A673 (cell line): ENCODE data around the gene ENTREP1. TPM values are rescaled to one million over a fixed set of nuclear protein-coding genes. Genes with fewer than 3 reads are reported as not detected.

Experiments
- BruUV-seq: library from RNA; stranded (reverse); fragments of 400-500 nt; replicated peaks from 2 replicates; lab custom pipeline; 2021; lab: Mats Ljungman, UMichigan
- CTCF ChIA-PET: fragments of 300-600 bp; sonication (Branson Sonifier 250); formaldehyde crosslinking; loops from one replicate; lab custom pipeline; 2022; ENCODE audit warnings: antibody characterized with exemption; lab: Charles Lee
- POLR2A ChIA-PET: fragments of 300-600 bp; sonication (Branson Sonifier 250); formaldehyde crosslinking; loops from one replicate; lab custom pipeline; 2022; ENCODE audit warnings: antibody characterized with exemption; ENCODE audit not compliant: low non-redundant PET; lab: Charles Lee
- DNase-seq: peaks from one replicate; pipeline ENCODE4 v3.0.0-alpha.2; 2015; ENCODE audit warnings: low spot score
- H3K27ac ChIP-seq: fragments of 200-600 bp; sonication (generic); 2 replicates; pipeline ENCODE4 v1.5.1; 2016; ENCODE audit warnings: mixed run types, low read depth, mild to moderate bottlenecking, mixed read lengths, antibody characterized with exemption, low read length; ENCODE audit not compliant: poor library complexity, severe bottlenecking
- H3K27me3 ChIP-seq: fragments of 200-600 bp; sonication (generic); replicated peaks from 2 replicates; pipeline ENCODE4 v1.6.1; 2017; ENCODE audit warnings: mixed run types, low read depth, mild to moderate bottlenecking, mixed read lengths, antibody characterized with exemption, low read length; ENCODE audit not compliant: insufficient read depth, poor library complexity
- H3K36me3 ChIP-seq: fragments of 200-600 bp; sonication (generic); 2 replicates; pipeline ENCODE4 v1.6.1; 2016; ENCODE audit warnings: mixed run types, mild to moderate bottlenecking, mixed read lengths, antibody characterized with exemption, low read length; ENCODE audit not compliant: insufficient read depth, poor library complexity, severe bottlenecking
- H3K4me1 ChIP-seq: fragments of 200-600 bp; sonication (generic); 2 replicates; pipeline ENCODE4 v1.6.1; 2017; ENCODE audit warnings: mixed run types, mild to moderate bottlenecking, mixed read lengths, antibody characterized with exemption, low read length; ENCODE audit not compliant: insufficient read depth, poor library complexity, severe bottlenecking
- H3K4me3 ChIP-seq: fragments of 200-600 bp; sonication (generic); 2 replicates; pipeline ENCODE4 v1.5.1; 2016; ENCODE audit warnings: low read depth, mixed run types, mild to moderate bottlenecking, mixed read lengths, low read length; ENCODE audit not compliant: poor library complexity, severe bottlenecking
- H3K9me3 ChIP-seq: fragments of 200-600 bp; sonication (generic); 2 replicates; pipeline ENCODE4 v1.6.1; 2016; ENCODE audit warnings: mixed run types, low read depth, mild to moderate bottlenecking, mixed read lengths, antibody characterized with exemption, low read length; ENCODE audit not compliant: poor library complexity, severe bottlenecking
- EZH2 ChIP-seq: fragments of 200-600 bp; sonication (generic); IDR thresholded peaks from 2 replicates; pipeline ENCODE4 v1.6.1; 2017; ENCODE audit warnings: borderline replicate concordance, low read depth, mild to moderate bottlenecking, mixed read lengths, antibody characterized with exemption, low read length; ENCODE audit not compliant: poor library complexity, severe bottlenecking
- intact Hi-C: fragments of 100-400 bp; cut with micrococcal nuclease; formaldehyde crosslinking; loops from one replicate; pipeline ENCODE4 v1.10.0; 2022; ENCODE audit not compliant: unreplicated experiment
- total RNA-seq: library from RNA; stranded (reverse); gene quantifications from 2 replicates; pipeline ENCODE4 v1.2.3, GENCODE V29; 2021
- TF ChIP-seq, protein P1 (sequence below): fragments of 300-800, 200-600 bp; sonication (generic); conservative IDR thresholded peaks from 2 replicates; pipeline ENCODE4 v1.5.1; 2017; ENCODE audit warnings: low read depth, mild to moderate bottlenecking, antibody characterized with exemption, low read length, moderate library complexity, mixed read lengths

Gene ENTREP1
- total RNA-seq, 1 experiment from 2014 or later = not detected

DNA sequence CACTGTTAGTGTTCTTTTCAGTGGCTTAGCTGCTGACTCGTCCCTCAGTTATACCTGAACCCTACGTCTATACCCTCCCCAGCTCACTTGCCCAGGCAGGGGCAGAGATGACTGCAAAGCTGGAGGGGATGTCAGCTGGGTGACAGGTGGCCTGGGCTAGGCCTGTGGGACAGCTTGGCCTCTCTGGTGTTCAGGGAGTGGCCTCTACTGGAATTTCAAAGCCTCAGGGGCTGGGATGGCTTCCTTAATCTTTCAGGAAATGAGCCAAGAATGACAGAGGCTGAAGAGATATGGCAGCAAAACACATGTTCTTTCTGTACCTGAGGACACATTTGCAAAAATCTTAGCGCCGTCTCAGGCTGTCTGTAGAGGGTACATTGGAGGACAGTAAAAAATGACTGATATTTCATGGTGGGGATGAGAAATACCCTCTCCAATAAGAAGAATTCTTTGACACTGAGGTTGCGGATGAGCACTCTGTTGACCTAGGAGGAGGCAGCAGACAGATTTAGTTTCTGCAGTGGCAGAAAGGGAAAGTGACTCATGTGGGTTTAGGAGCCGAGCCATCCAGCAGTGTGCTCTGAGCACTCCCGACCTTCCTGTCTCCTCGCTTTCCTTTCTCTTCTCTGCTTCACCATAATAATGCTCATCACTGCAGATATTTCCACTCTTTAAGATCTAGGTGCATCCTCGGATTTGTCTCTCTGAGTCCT, 54.4 kb downstream of the ENTREP1 start:
- H3K36me3 ChIP-seq = no peaks in the 10 kb centered on the region
- H3K27ac ChIP-seq = no peak overlapping the region
- H3K4me3 ChIP-seq = no peak overlapping the region
- POLR2A ChIA-PET = no interaction called here
- no TSS peak for BruUV-seq
- DNase-seq = no peak
- intact Hi-C loops = no loop called here
- no peaks in the 10 kb centered on the region for H3K9me3 ChIP-seq
- CTCF ChIA-PET = no interaction called here
- H3K27me3 ChIP-seq = peaks cover 20% of the 10 kb centered on the region
- no peaks in the 10 kb centered on the region for H3K4me1 ChIP-seq
- TF ChIP-seq, protein P1, sequence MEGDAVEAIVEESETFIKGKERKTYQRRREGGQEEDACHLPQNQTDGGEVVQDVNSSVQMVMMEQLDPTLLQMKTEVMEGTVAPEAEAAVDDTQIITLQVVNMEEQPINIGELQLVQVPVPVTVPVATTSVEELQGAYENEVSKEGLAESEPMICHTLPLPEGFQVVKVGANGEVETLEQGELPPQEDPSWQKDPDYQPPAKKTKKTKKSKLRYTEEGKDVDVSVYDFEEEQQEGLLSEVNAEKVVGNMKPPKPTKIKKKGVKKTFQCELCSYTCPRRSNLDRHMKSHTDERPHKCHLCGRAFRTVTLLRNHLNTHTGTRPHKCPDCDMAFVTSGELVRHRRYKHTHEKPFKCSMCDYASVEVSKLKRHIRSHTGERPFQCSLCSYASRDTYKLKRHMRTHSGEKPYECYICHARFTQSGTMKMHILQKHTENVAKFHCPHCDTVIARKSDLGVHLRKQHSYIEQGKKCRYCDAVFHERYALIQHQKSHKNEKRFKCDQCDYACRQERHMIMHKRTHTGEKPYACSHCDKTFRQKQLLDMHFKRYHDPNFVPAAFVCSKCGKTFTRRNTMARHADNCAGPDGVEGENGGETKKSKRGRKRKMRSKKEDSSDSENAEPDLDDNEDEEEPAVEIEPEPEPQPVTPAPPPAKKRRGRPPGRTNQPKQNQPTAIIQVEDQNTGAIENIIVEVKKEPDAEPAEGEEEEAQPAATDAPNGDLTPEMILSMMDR = no peak
- TF ChIP-seq EZH2 = no peak

GRCh38 chr9:69380301-69380700, 55.3 kb downstream of the ENTREP1 start:
- intact Hi-C loops = no loop called here
- H3K27ac ChIP-seq = no peak overlapping the region
- no peak for DNase-seq
- TF ChIP-seq, protein P1 = no peak
- no peak for TF ChIP-seq EZH2
- no TSS peak for BruUV-seq
- H3K36me3 ChIP-seq = no peaks in the 10 kb centered on the region
- no peak overlapping the region for H3K4me3 ChIP-seq
- POLR2A ChIA-PET = no interaction called here
- H3K9me3 ChIP-seq = no peaks in the 10 kb centered on the region
- CTCF ChIA-PET = no interaction called here
- H3K27me3 ChIP-seq = peaks cover 20% of the 10 kb centered on the region
- no peaks in the 10 kb centered on the region for H3K4me1 ChIP-seq

GRCh38 chr9:69380811-69381210, 55.8 kb downstream of the ENTREP1 start:
- H3K27ac ChIP-seq = no peak overlapping the region
- H3K4me3 ChIP-seq = no peak overlapping the region
- POLR2A ChIA-PET = no interaction called here
- peaks cover 20% of the 10 kb centered on the region for H3K27me3 ChIP-seq
- H3K9me3 ChIP-seq = no peaks in the 10 kb centered on the region
- no peak for DNase-seq
- intact Hi-C loops = no loop called here
- CTCF ChIA-PET = no interaction called here
- BruUV-seq = no TSS peak
- TF ChIP-seq, protein P1 = no peak
- TF ChIP-seq EZH2 = no peak
- H3K4me1 ChIP-seq = no peaks in the 10 kb centered on the region
- no peaks in the 10 kb centered on the region for H3K36me3 ChIP-seq
